GM23248 (cell line): ENCODE measurements around the gene HBA2. TPM values are rescaled to one million over a fixed set of nuclear protein-coding genes. Genes with fewer than 3 reads are reported as not detected.
"Not testable (repeated sequence)": the region's sequence is repeated elsewhere in the genome, so short reads cannot be mapped to it uniquely, and the experiment has no call there.

Source experiments
- DNase-seq: peaks from one replicate; pipeline ENCODE4 v3.0.0-alpha.2; 2015
- H2AFZ ChIP-seq: fragments of 200-600 bp; sonication (generic); 2 replicates; pipeline ENCODE4 v1.6.1; 2016; ENCODE audit warnings: antibody characterized with exemption
- H3F3A ChIP-seq: fragments of 200-600 bp; sonication (generic); 2 replicates; pipeline ENCODE4 v1.6.1; 2016; ENCODE audit warnings: mild to moderate bottlenecking, antibody characterized with exemption, mixed run types; ENCODE audit not compliant: insufficient read depth
- H3K27ac ChIP-seq: fragments of 200-600 bp; sonication (generic); 2 replicates; pipeline ENCODE4 v1.5.1; 2016; ENCODE audit warnings: mild to moderate bottlenecking
- H3K27me3 ChIP-seq: fragments of 200-600 bp; sonication (generic); replicated peaks from 2 replicates; pipeline ENCODE4 v1.6.1; 2016; ENCODE audit warnings: mild to moderate bottlenecking; ENCODE audit not compliant: insufficient read depth
- H3K36me3 ChIP-seq: fragments of 200-600 bp; sonication (generic); 2 replicates; pipeline ENCODE4 v1.6.1; 2016; ENCODE audit warnings: low read depth, mild to moderate bottlenecking
- H3K4me1 ChIP-seq: fragments of 200-600 bp; sonication (generic); 2 replicates; pipeline ENCODE4 v1.6.1; 2016; ENCODE audit warnings: mild to moderate bottlenecking; ENCODE audit not compliant: insufficient read depth
- H3K4me2 ChIP-seq: fragments of 200-600 bp; sonication (generic); one replicate; pipeline ENCODE4 v1.6.1; 2016; ENCODE audit warnings: mild to moderate bottlenecking; ENCODE audit not compliant: unreplicated experiment
- H3K4me3 ChIP-seq: fragments of 200-600 bp; sonication (generic); 2 replicates; pipeline ENCODE4 v1.5.1; 2016; ENCODE audit warnings: mild to moderate bottlenecking
- H3K79me2 ChIP-seq: fragments of 200-600 bp; sonication (generic); 2 replicates; pipeline ENCODE4 v1.6.1; 2016; ENCODE audit warnings: mild to moderate bottlenecking; ENCODE audit not compliant: insufficient read depth
- H3K9ac ChIP-seq: fragments of 200-600 bp; sonication (generic); 2 replicates; pipeline ENCODE4 v1.6.1; 2016; ENCODE audit warnings: mild to moderate bottlenecking
- H3K9me2 ChIP-seq: fragments of 200-600 bp; sonication (generic); 2 replicates; pipeline ENCODE4 v1.6.1; 2016; ENCODE audit warnings: mixed run types, mild to moderate bottlenecking, moderate library complexity; ENCODE audit not compliant: insufficient read depth
- H3K9me3 ChIP-seq: fragments of 200-600 bp; sonication (generic); one replicate; pipeline ENCODE4 v1.6.1; 2017; ENCODE audit warnings: low read depth
- H4K20me1 ChIP-seq: fragments of 200-600 bp; sonication (generic); 2 replicates; pipeline ENCODE4 v1.6.0; 2016; ENCODE audit not compliant: insufficient read depth
- EZH2 ChIP-seq: fragments of 200-600 bp; sonication (generic); IDR thresholded peaks from 2 replicates; pipeline ENCODE4 v1.6.1; 2018; ENCODE audit warnings: antibody characterized with exemption, mild to moderate bottlenecking; ENCODE audit not compliant: insufficient read depth, poor library complexity, severe bottlenecking
- EZH2phosphoT487 ChIP-seq: fragments of 200-600 bp; sonication (generic); IDR thresholded peaks from 2 replicates; pipeline ENCODE4 v1.6.1; 2018; ENCODE audit warnings: antibody characterized with exemption, moderate library complexity, mild to moderate bottlenecking, low read depth; ENCODE audit not compliant: insufficient read depth
- WGBS, 2 experiments: methylation state at CpG; one replicate each; pipeline ENCODE4 v1.1.6; 2015 to 2017; ENCODE audit warnings: low lambda C conversion rate in 2 of 2, low coverage in 1 of 2; ENCODE audit errors: missing lambda C conversion rate in 2 of 2; 5-methylcytosine and 5-hydroxymethylcytosine counted together
- in situ Hi-C: fragments of 300-500 bp; cut with MboI; formaldehyde crosslinking; loops from 2 replicates; pipeline ENCODE4 v1.15.0; 2020
- polyA plus RNA-seq: library from polyadenylated mRNA; unstranded; fragments of >200 nt; fragmentation: Nextera tagmentation; extraction: Ambion mirVana; gene quantifications from 2 replicates; pipeline ENCODE4 v1.2.1, GENCODE V29; 2016
- total RNA-seq: library from RNA; depleted of rRNA; stranded (reverse); fragments of >200 nt; shearing (Covaris generic); gene quantifications from 2 replicates; pipeline ENCODE4 v1.2.3, GENCODE V29; 2014

The HBA2 gene
- total and polyA plus RNA-seq, 2 experiments from 2014 or later: not detected

GRCh38 chr16:175011-175949 lies 2.6 kb downstream of the HBA2 start:
- Histone ChIP-seq H3K9me2 (no peaks in the 10 kb centered on the region), H3K27me3 (peaks cover 51% of the 10 kb centered on the region), H3K9me3 (no peaks in the 10 kb centered on the region), H3K4me2 (no peak overlapping the region), H3K4me3 (no peak overlapping the region), H3K27ac (no peak overlapping the region), H3K79me2 (no peaks in the 10 kb centered on the region), H3K9ac (no peak overlapping the region), H4K20me1 (no peaks in the 10 kb centered on the region), H3F3A (no peaks in the 10 kb centered on the region), H3K4me1 (no peaks in the 10 kb centered on the region), H3K36me3 (no peaks in the 10 kb centered on the region), H2AFZ (no peak overlapping the region)
- no peak for TF ChIP-seq EZH2
- TF ChIP-seq EZH2phosphoT487: no peak
- 26 to 41% methylated on average over 5 to 8 of the region's 8 CpGs for WGBS, 2 experiments
- in situ Hi-C loops: no loop called here
- no peak for DNase-seq

- H3K27me3 ChIP-seq: peaks cover 51% of the 10 kb centered on the region
- H3K4me2 ChIP-seq, H3K27ac ChIP-seq, H3F3A ChIP-seq, H4K20me1 ChIP-seq, H2AFZ ChIP-seq, H3K4me1 ChIP-seq, H3K9me2 ChIP-seq, in situ Hi-C loops, H3K79me2 ChIP-seq, H3K4me3 ChIP-seq, H3K9me3 ChIP-seq, H3K9ac ChIP-seq, H3K36me3 ChIP-seq, DNase-seq: not testable (repeated sequence)
- WGBS, 2 experiments: 0 to 8% methylated on average over 5 to 20 of the region's 39 CpGs
Observed at GRCh38 chr16:176006-176405, 3.3 kb downstream of the HBA2 start.

GRCh38 chr16:176477-177382 lies 4.1 kb downstream of the HBA2 start, which contains the start of gene HBA1:
TSS of gene HBA1 (plus strand) at chr16:176680. CDS start at chr16:176717, 37 bp downstream.
- H3K27ac ChIP-seq, H3K9me3 ChIP-seq, H3K4me1 ChIP-seq, H3K4me3 ChIP-seq, DNase-seq, in situ Hi-C loops, H3K79me2 ChIP-seq, H2AFZ ChIP-seq, H3K9ac ChIP-seq, H3F3A ChIP-seq, H3K9me2 ChIP-seq, H3K36me3 ChIP-seq, H4K20me1 ChIP-seq, H3K4me2 ChIP-seq: not testable (repeated sequence)
- H3K27me3 ChIP-seq: peaks cover 45% of the 10 kb centered on the region
- 2 to 6% methylated on average over 10 to 32 of the region's 88 CpGs for WGBS, 2 experiments

- H3K27me3 ChIP-seq: peaks cover 44% of the 10 kb centered on the region
Observed at GRCh38 chr16:177394-177822, 4.7 kb downstream of the HBA2 start.

More at GRCh38 chr16:177394-177822, 4.7 kb downstream of the HBA2 start:
- H4K20me1 ChIP-seq: no peaks in the 10 kb centered on the region
- H3K79me2 ChIP-seq: no peaks in the 10 kb centered on the region
- H3K4me2 ChIP-seq: no peak overlapping the region
- H3K36me3 ChIP-seq: no peaks in the 10 kb centered on the region
- H3K9me2 ChIP-seq: no peaks in the 10 kb centered on the region
- H3K9ac ChIP-seq: no peak overlapping the region
- no peaks in the 10 kb centered on the region for H3K9me3 ChIP-seq
- H2AFZ ChIP-seq: no peak overlapping the region
- no peaks in the 10 kb centered on the region for H3K4me1 ChIP-seq
- no peaks in the 10 kb centered on the region for H3F3A ChIP-seq
- TF ChIP-seq EZH2 (no peak), EZH2phosphoT487 (no peak)
- WGBS, 2 experiments: 1% methylated on average over 11 to 13 of the region's 13 CpGs
- H3K27ac ChIP-seq: no peak overlapping the region
- in situ Hi-C loops: no loop called here
- DNase-seq: peak; percentile 40
- H3K4me3 ChIP-seq: no peak overlapping the region
